NCI-H1417 (cell line): ENCODE data around the gene FAM90A26.
"Not testable (repeated sequence)": the region's sequence is repeated elsewhere in the genome, so short reads cannot be mapped to it uniquely, and the experiment has no call there.

ENCODE experiments used
- DNase-seq, 3 experiments: peaks; one replicate each; lab custom pipeline; 2025; lab: John Stamatoyannopoulos, UW

FAM90A26 gene

GRCh38 chr4:9158392-9158791 lies 11.8 kb upstream of the FAM90A26 start:
- peak in 1 of 3 experiments; percentile 4 for DNase-seq

- not testable (repeated sequence) for DNase-seq
These were observed 10.2 kb upstream of the FAM90A26 start for GRCh38 chr4:9160046-9160445.

DNA sequence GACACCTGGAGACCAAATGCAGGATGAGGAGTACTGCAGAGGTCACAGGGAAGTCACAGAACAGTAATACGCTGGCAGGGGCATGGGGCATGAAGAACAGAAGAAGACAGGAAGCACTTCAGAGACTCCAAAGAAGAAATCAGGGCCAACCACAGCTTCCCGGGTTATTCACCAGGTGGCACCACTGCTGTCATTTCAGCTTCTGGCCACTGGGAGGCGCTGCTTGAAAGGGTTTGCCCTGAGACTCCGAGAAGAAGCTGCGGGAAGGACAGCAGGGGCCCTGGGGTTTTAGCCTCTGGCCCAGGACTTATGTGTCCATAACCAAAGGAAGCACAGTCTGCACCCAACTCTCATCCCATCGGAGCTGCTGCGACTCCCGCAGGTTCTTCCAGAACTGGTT lies 4.2 kb upstream of the FAM90A26 start:
- DNase-seq: peak in 1 of 3 experiments; percentile 3

DNA sequence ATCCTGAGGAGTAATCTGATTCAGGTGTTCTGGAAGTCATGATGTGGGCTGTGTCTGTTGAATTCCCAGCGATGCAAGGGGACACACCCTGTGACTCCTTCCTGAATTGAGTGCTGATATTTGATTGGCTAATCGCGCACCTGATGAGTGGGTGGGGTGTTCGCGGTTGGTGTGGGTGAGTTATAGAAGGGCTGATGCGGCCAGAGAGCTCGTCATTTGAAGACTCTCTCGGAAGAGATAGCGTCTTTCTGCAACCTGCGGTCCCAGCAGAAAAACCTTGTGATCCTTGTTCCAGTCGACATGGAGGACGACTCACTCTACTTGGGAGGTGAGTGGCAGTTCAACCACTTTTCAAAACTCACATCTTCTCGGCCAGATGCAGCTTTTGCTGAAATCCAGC lies 40.1 kb downstream of the FAM90A26 start, which contains the start of gene USP17L10:
Gene USP17L10, plus strand, starts transcription at position 301 of the 400 bp plus-strand sequence. Its CDS starts 0 bp downstream, at position 301.
- not testable (repeated sequence) for DNase-seq

DNA sequence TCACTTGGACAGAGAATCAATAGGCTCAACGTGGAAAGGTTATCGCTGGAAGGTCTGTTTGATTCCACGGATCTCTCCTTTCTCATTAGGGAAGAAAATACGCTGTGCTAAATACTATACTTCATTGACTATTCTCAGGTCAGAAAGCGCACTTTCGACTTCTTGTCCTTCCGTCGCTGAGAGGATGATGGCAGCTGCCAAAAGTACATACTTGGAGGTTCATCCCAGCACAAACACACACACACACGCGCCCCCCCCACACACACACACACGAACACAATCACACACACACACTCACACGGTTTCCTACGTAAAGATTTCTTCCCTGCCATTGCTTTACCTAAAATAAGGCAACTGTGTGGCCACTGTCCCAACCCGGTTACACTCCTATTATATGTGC lies 44.5 kb downstream of the FAM90A26 start:
- DNase-seq: not testable (repeated sequence)

DNA sequence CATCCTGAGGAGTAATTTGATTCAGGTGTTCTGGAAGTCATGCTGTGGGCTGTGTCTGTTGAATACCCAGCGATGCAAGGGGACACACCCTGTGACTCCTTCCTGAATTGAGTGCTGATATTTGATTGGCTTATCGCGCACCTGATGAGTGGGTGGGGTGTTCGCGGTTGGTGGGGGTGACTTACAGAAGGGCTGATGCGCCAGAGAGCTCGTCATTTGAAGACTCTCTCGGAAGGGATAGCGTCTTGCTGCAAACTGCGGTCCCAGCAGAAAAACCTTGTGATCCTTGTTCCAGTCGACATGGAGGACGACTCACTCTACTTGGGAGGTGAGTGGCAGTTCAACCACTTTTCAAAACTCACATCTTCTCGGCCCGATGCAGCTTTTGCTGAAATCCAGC lies 44.9 kb downstream of the FAM90A26 start, which contains the start of gene USP17L11:
Gene USP17L11, plus strand, starts transcription at position 301 of the 400 bp plus-strand sequence. Its CDS starts 0 bp downstream, at position 301.
- DNase-seq: not testable (repeated sequence)

- not testable (repeated sequence) for DNase-seq
These were observed 49.6 kb downstream of the FAM90A26 start, which contains the start of gene USP17L12 for GRCh38 chr4:9219852-9220251. Gene USP17L12 (plus strand): TSS chr4:9220152. CDS start chr4:9220152, 0 bp downstream.

- not testable (repeated sequence) for DNase-seq
These were observed 54.4 kb downstream of the FAM90A26 start, which contains the start of gene USP17L13 for GRCh38 chr4:9224596-9224995. Gene USP17L13 (plus strand): TSS chr4:9224896. CDS start chr4:9224896, 0 bp downstream.
